Mesendoderm (in vitro differentiated cells): ENCODE data around the gene ECI2.

Source experiments
- DNase-seq: peaks from one replicate; pipeline ENCODE4 v3.0.0; 2013
- H2AK5ac ChIP-seq: 2 replicates; pipeline ENCODE4 v1.6.1; 2013; ENCODE audit warnings: low read length, inconsistent platforms
- H2BK120ac ChIP-seq: 2 replicates; pipeline ENCODE4 v1.6.1; 2013; ENCODE audit warnings: low read depth, mild to moderate bottlenecking, low read length, moderate library complexity, mixed read lengths
- H2BK15ac ChIP-seq: replicated peaks from 2 replicates; pipeline ENCODE4 v1.6.1; 2013; ENCODE audit warnings: low read depth, mild to moderate bottlenecking, moderate library complexity
- H2BK5ac ChIP-seq: 2 replicates; pipeline ENCODE4 v1.6.1; 2013; ENCODE audit warnings: low read length, inconsistent platforms
- H3K18ac ChIP-seq: 2 replicates; pipeline ENCODE4 v1.6.1; 2013; ENCODE audit warnings: mild to moderate bottlenecking, low read length, mixed read lengths
- H3K23ac ChIP-seq: one replicate; pipeline ENCODE4 v1.6.1; 2013; ENCODE audit warnings: low read length
- H3K27ac ChIP-seq: 2 replicates; pipeline ENCODE4 v1.5.1; 2013; ENCODE audit warnings: low read depth, mild to moderate bottlenecking, inconsistent platforms, low read length, moderate library complexity
- H3K27me3 ChIP-seq: 2 replicates; pipeline ENCODE4 v1.6.1; 2013; ENCODE audit warnings: low read length, control low read depth, mild to moderate bottlenecking, inconsistent platforms; ENCODE audit not compliant: insufficient read depth, poor library complexity
- H3K36me3 ChIP-seq: 2 replicates; pipeline ENCODE4 v1.6.1; 2013; ENCODE audit warnings: low read length, inconsistent platforms; ENCODE audit not compliant: control insufficient read depth, insufficient read depth
- H3K4ac ChIP-seq: one replicate; pipeline ENCODE4 v1.6.1; 2013; ENCODE audit warnings: low read depth, mild to moderate bottlenecking, low read length, moderate library complexity
- H3K4me1 ChIP-seq: 2 replicates; pipeline ENCODE4 v1.6.1; 2013; ENCODE audit warnings: low read depth, low read length, inconsistent platforms; ENCODE audit not compliant: control insufficient read depth
- H3K4me2 ChIP-seq: 2 replicates; pipeline ENCODE4 v1.6.1; 2013; ENCODE audit warnings: low read length
- H3K4me3 ChIP-seq: 2 replicates; pipeline ENCODE4 v1.5.1; 2013; ENCODE audit warnings: mild to moderate bottlenecking, low read length
- H3K56ac ChIP-seq: one replicate; pipeline ENCODE4 v1.6.1; 2013; ENCODE audit warnings: low read length
- H3K79me1 ChIP-seq: 2 replicates; pipeline ENCODE4 v1.6.1; 2013; ENCODE audit warnings: low read length, inconsistent platforms
- H3K79me2 ChIP-seq: 2 replicates; pipeline ENCODE4 v1.6.1; 2013; ENCODE audit warnings: mild to moderate bottlenecking, low read length; ENCODE audit not compliant: control insufficient read depth, insufficient read depth
- H3K9ac ChIP-seq: 2 replicates; pipeline ENCODE4 v1.6.1; 2013; ENCODE audit warnings: low read length, inconsistent platforms
- H4K5ac ChIP-seq: one replicate; pipeline ENCODE4 v1.6.1; 2013; ENCODE audit warnings: low read length
- H4K8ac ChIP-seq: one replicate; pipeline ENCODE4 v1.6.1; 2013; ENCODE audit warnings: low read depth, mild to moderate bottlenecking, control low read depth, low read length, moderate library complexity
- WGBS: extraction: QIAGEN DNeasy Blood & Tissue Kit; methylation state at CpG from one replicate; pipeline ENCODE4 v1.1.7; 2013; ENCODE audit warnings: low lambda C conversion rate, missing lambda C conversion rate; ENCODE audit not compliant: insufficient coverage; ENCODE audit errors: extremely low coverage; 5-methylcytosine and 5-hydroxymethylcytosine counted together

The ECI2 gene

DNA sequence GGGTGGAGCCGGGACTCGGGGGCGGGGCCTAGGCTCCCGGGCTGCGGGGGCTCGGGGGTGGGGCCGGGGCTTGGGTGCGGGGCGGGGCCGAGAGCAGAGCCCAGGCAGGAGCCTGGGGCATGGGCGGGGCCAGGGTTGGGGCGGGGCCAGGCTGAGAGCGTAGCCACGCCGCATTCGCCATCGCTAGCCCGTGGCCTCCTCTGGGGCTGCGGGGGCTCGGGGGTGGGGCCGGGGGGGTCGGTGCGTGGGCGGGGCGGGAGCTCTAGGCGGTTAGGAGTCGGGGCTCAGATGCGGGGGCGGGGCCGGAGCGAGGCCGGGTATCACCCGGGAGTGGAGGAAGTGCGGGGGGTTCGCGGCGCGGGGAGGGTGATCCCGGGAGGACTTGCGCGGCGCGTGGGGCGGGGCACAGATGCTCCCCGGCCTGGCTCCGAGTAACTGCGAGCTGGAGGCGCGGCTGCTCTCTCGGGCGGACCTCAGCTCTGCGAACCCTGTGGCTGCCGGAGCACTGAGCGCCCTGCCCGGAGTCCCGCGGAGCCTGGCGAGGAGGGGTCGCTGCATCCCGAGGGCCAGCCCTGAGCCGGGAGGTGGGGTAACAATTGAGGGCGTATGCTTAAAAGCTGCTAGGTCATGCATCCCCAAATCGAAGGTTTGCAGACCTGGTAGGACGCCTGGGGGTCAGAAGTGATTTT is 434 bp upstream of the ECI2 start:
- no peaks in the 10 kb centered on the region for H3K36me3 ChIP-seq
- H2AK5ac ChIP-seq, result no peak overlapping the region
- peak; percentile 93 for DNase-seq
- peak overlapping the region; percentile 67 for H3K9ac ChIP-seq
- no peaks in the 10 kb centered on the region for H3K79me1 ChIP-seq
- H4K5ac ChIP-seq, result no peak overlapping the region
- no peak overlapping the region for H4K8ac ChIP-seq
- H3K18ac ChIP-seq, result peak overlapping the region; percentile 39
- WGBS, result no CpG with 5 or more reads among the region's 64 CpGs
- no peaks in the 10 kb centered on the region for H3K27me3 ChIP-seq
- no peaks in the 10 kb centered on the region for H3K79me2 ChIP-seq
- H2BK120ac ChIP-seq, result no peak overlapping the region
- H3K4ac ChIP-seq, result no peak overlapping the region
- no peak overlapping the region for H3K23ac ChIP-seq
- no peak overlapping the region for H2BK15ac ChIP-seq
- peak overlapping the region; percentile 27 for H3K27ac ChIP-seq
- H3K4me2 ChIP-seq, result peak overlapping the region; percentile 54
- peak overlapping the region; percentile 77 for H3K56ac ChIP-seq
- H3K4me3 ChIP-seq, result peak overlapping the region; percentile 30
- H3K4me1 ChIP-seq, result no peaks in the 10 kb centered on the region
- H2BK5ac ChIP-seq, result no peak overlapping the region

DNA sequence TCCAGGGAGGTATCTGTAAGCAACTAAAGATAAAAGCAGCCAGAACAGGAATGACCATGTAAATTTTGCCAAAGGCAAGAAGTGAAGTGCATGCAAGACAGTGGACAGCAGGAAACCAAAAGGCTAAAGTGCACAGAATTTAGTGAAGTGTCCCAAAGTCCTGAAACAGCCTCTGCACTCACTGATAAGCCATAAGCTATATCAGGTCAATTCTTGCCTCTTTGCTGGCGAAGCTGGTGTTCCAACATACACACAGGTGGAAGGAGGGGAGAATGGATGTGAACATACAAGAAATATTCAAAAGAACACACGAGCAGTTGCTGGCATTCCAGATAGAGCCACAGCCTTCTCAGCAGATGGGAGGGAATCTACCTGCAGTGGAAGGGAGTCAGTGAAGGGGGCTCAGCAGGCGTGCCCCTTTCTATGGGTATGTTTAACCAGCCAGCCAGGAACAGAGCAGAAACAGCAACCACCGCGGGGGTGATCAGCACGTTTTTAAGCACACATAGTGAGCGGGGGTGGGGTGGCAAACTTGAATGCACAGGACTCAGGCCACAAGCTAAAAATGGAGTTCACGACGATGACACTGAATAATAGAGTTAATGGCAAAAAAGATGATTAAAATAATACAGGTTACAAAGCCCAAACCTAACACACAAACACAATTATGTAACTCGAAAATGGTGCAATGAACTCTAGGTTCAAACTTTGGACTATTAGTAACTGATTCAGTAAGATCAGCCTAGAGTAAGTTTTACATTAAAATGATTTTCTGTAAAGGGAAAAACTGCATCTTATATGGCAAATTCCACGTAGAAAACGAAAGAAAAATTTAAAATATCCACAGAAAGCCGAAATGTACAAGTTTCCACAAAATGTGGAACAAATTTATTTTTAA is 1.2 kb downstream of the ECI2 start:
- Histone ChIP-seq H2BK120ac (no peak overlapping the region), H4K5ac (no peak overlapping the region), H3K56ac (no peak overlapping the region), H3K4me3 (no peak overlapping the region), H3K79me1 (no peaks in the 10 kb centered on the region), H3K79me2 (no peaks in the 10 kb centered on the region), H2BK5ac (no peak overlapping the region), H4K8ac (no peak overlapping the region), H3K4ac (no peak overlapping the region), H3K36me3 (peaks cover 2% of the 10 kb centered on the region), H3K9ac (peak overlapping the region; percentile 1), H3K27ac (no peak overlapping the region), H3K4me1 (no peaks in the 10 kb centered on the region), H3K18ac (no peak overlapping the region), H3K23ac (no peak overlapping the region), H3K27me3 (no peaks in the 10 kb centered on the region), H3K4me2 (peak overlapping the region; percentile 5), H2AK5ac (no peak overlapping the region), H2BK15ac (no peak overlapping the region)
- peak; percentile 36 for DNase-seq
- no CpG with 5 or more reads among the region's 13 CpGs for WGBS

DNA sequence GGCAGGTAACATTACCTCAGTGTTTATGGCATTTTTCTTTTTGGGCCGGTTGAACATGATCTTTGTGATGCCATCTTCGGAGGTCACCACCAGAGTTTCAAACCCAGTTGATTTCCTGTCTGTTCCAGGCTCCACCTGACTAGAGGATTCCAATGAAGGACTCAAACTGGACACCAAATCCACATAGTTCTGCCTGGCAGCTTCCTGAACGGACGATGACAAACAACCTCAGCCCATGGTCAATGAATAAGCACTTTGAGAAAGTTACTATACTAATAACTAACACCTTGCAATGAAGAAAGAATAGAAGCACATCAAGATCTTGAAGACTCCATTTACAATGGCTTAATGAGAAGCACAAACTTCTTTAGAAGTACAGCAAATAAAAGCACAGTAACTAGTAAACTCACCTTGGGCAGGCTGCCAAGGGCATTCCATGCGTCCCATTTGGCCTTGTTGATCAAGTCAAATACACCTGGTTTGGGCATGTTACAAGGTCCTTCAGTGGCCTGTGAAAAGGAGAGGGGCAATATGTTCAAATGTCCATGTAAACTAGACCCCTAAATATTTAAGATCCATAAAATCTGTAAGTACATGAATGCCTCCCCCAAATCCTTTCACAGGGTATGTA is 4.9 kb downstream of the ECI2 start:
- no peaks in the 10 kb centered on the region for H3K79me1 ChIP-seq
- peaks cover 2% of the 10 kb centered on the region for H3K36me3 ChIP-seq
- no peak overlapping the region for H3K4me3 ChIP-seq
- no peak overlapping the region for H3K27ac ChIP-seq
- H4K5ac ChIP-seq, result no peak overlapping the region
- H3K56ac ChIP-seq, result no peak overlapping the region
- H3K9ac ChIP-seq, result no peak overlapping the region
- H2BK15ac ChIP-seq, result no peak overlapping the region
- no peak overlapping the region for H2AK5ac ChIP-seq
- no peak overlapping the region for H3K18ac ChIP-seq
- DNase-seq, result no peak
- no peaks in the 10 kb centered on the region for H3K4me1 ChIP-seq
- H3K4ac ChIP-seq, result no peak overlapping the region
- no peak overlapping the region for H3K23ac ChIP-seq
- no peaks in the 10 kb centered on the region for H3K79me2 ChIP-seq
- no peak overlapping the region for H2BK5ac ChIP-seq
- no peak overlapping the region for H3K4me2 ChIP-seq
- H3K27me3 ChIP-seq, result no peaks in the 10 kb centered on the region
- WGBS, result no CpG with 5 or more reads among the region's 5 CpGs
- no peak overlapping the region for H2BK120ac ChIP-seq
- no peak overlapping the region for H4K8ac ChIP-seq

DNA sequence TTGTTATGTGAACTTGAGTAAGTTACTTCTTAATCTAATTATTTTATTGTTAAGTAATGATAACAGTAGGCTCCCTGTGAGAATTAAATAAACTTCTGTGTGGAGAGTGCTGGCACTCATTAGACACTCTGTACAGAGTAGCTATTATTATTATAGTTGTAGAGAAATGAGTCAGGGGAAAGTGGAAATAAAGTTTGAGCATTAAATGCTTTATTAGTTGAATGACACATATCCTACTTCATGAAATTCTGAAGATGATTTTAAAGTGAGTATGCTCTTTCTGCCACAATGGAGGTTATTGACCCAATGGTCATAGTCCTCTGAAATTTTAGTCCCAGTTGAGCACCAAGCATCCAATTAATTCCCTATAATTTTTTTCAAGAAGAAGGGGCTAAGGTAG is 5.9 kb downstream of the ECI2 start:
- Histone ChIP-seq H3K27me3 (no peaks in the 10 kb centered on the region), H3K4ac (no peak overlapping the region), H3K23ac (no peak overlapping the region), H3K4me2 (no peak overlapping the region), H3K79me1 (no peaks in the 10 kb centered on the region), H3K4me3 (no peak overlapping the region), H3K79me2 (no peaks in the 10 kb centered on the region), H3K18ac (no peak overlapping the region), H2AK5ac (no peak overlapping the region), H3K56ac (no peak overlapping the region), H4K5ac (no peak overlapping the region), H2BK5ac (no peak overlapping the region), H3K27ac (no peak overlapping the region), H2BK15ac (no peak overlapping the region), H3K9ac (no peak overlapping the region), H2BK120ac (no peak overlapping the region), H4K8ac (no peak overlapping the region), H3K36me3 (peaks cover 4% of the 10 kb centered on the region), H3K4me1 (no peaks in the 10 kb centered on the region)
- no peak for DNase-seq

DNA sequence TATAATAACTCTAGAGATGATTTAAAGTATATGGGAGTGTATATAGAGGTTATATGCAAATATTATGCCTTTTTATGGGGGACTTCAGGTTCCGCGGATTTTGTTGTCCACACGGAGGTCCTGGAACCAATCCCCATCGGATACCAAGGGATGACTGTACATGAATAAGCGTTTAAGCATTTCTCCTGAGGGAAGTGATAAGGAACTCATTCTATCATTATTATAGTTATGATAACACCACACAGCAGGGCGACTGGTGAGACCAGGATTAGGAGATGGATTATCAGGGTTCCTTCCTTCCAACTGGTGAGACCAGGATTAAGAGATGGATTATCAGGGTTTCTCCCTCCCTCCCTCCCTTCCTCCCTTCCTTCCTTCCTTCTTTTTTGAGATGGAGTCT is 6.6 kb downstream of the ECI2 start:
- no CpG with 5 or more reads among the region's 6 CpGs for WGBS
- H3K4me1 ChIP-seq, result no peaks in the 10 kb centered on the region
- H3K79me1 ChIP-seq, result no peaks in the 10 kb centered on the region

More for the DNA sequence above, 6.6 kb downstream of the ECI2 start:
- H3K4me2 ChIP-seq, result no peak overlapping the region
- no peak overlapping the region for H3K18ac ChIP-seq
- no peak overlapping the region for H3K4me3 ChIP-seq
- H3K9ac ChIP-seq, result no peak overlapping the region
- H2BK5ac ChIP-seq, result no peak overlapping the region
- H3K23ac ChIP-seq, result no peak overlapping the region
- H3K36me3 ChIP-seq, result peaks cover 4% of the 10 kb centered on the region
- no peak overlapping the region for H3K27ac ChIP-seq
- H2BK15ac ChIP-seq, result no peak overlapping the region
- no peaks in the 10 kb centered on the region for H3K27me3 ChIP-seq
- no peak overlapping the region for H4K5ac ChIP-seq
- H4K8ac ChIP-seq, result no peak overlapping the region
- no peak for DNase-seq
- peak overlapping the region; percentile 12 for H2BK120ac ChIP-seq
- H2AK5ac ChIP-seq, result no peak overlapping the region
- H3K56ac ChIP-seq, result no peak overlapping the region
- H3K4ac ChIP-seq, result no peak overlapping the region
- no peaks in the 10 kb centered on the region for H3K79me2 ChIP-seq
